Muscle of back (tissue), 11 donors: ENCODE data around the gene KCTD14. TPM values are rescaled to one million over a fixed set of nuclear protein-coding genes. Genes with fewer than 3 reads are reported as not detected.
"Not testable (repeated sequence)": the region's sequence is repeated elsewhere in the genome, so short reads cannot be mapped to it uniquely, and the experiment has no call there.

Experiments used
- DNase-seq, 3 donors: peaks; one replicate each; pipeline versions ENCODE4 v3.0.0 to v3.0.0-alpha.2; 2013
- polyA plus RNA-seq, 10 donors: library from polyadenylated mRNA; unstranded; fragments of 120-200 nt; gene quantifications; one replicate each; pipeline ENCODE4 v1.2.1, GENCODE V29; 2013; ENCODE audit not compliant: insufficient read length in 10 of 10

KCTD14 gene
- polyA plus RNA-seq, 10 donors, result 0.66 to 1.8 (median 1.4) TPM

DNA sequence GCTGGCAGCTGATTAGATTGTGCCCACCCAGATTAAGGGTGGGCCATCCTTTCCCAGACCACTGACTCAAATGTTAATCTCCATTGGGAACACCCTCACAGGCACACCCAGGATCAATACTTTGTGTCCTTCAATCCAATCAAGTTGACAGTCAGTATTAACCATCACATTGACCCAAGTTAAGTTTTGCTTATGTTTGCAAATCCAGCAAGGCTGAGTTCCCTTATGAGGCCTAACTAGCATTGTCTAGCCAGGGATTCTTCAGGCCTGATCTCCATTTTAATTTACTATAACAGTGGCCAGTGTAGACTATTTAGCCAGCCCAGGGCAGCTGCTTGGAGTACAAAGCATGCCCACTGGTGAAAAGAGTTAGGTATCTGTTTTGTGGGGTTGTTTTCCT, 2.3 kb upstream of the KCTD14 start:
- no peak for DNase-seq

DNA sequence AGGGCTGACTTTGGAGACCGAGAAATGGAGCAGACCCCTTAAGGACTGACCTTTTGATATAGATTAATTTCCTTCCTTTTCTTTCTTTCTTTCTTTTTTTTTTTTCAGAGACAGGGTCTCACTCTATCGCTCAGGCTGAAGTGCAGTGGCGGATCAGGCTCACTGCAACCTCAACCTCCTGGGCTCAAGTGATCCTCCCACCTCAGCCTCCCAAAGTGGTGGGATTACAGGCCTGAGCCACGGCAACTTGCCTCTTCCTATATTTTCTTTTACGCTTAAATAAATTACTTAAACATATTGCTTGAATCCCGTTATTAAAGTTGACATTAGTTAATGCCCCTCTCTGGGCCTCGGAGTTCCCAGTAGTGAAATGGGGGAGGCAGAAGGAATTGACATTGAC, 350 bp upstream of the KCTD14 start:
- DNase-seq, result no peak

DNA sequence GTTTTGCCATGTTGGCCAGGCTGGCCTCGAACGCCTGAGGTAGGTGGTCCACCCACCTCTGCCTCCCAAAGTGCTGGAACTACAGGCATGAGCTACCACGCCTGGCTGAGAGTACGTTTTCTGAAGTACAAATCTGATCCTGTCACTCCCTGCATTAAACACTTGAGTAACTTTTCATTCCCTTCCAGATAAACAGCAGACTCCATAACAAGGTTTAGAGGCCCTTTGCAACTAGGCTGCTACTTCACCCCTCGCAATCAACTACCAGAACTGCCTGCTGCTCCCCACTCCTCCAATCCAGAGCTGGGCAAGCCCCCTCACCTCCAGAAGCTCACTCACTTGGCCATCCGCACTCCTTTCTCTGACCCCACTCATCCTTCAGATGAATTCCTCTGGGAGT, 1.5 kb downstream of the KCTD14 start:
- DNase-seq, result no peak

DNA sequence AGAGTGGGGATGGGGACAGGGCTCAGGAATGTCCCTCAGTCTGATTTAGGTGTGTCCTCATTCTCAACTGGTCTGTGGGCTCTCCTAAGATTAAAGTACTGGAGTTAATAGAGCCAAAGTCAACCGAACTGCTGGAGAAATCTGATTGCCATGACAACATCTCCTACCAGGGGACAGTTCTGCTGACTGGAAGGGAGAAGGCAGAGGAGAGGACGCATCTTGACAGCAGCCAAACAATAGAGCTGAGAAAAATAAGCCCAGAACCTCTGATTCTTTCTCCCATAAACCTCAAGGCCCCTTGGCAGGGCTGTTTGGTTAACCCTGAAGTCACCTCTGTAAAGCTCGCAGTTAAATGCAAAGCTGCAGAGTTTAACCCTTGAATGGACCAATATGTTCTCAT, 2.8 kb downstream of the KCTD14 start:
- no peak for DNase-seq

DNA sequence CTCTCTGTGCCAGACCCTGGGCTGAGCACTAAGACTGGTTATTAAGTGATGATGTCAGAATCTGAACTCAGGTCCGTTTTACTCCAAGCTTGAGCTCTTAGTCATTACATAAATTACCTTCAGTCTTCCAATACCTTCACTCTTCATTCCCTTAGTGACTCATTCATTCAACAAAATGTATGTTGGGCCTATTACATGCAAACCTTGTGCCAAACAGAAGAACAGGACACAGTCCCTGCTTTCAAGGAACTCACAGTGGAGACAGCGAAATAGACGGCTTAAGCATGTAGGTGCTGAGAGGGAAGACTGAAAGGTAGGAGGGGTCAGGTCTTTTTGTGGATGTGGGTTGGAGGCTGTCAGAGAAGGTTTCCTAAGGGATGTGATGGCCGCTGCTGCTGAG, 3.3 kb downstream of the KCTD14 start:
- DNase-seq, result no peak

DNA sequence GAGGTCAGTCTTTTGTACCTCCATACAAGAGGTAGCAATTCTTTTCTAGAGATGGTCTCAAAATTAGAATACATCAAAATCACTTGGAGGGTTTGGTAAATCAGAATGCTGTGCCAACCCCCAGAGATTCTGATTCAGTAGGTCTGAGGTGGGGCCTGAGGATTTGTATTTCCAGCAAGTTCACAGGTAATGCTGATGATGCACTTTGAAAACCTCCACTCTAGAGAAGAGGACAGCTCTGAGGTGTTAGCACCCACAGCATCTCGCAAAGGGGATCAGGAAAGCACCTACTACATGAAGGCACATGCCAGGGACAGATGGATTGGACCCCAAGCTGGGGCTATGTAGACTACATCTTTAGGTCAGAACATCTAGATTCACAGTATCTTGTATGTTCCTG, 7.2 kb downstream of the KCTD14 start:
- DNase-seq, result no peak

DNA sequence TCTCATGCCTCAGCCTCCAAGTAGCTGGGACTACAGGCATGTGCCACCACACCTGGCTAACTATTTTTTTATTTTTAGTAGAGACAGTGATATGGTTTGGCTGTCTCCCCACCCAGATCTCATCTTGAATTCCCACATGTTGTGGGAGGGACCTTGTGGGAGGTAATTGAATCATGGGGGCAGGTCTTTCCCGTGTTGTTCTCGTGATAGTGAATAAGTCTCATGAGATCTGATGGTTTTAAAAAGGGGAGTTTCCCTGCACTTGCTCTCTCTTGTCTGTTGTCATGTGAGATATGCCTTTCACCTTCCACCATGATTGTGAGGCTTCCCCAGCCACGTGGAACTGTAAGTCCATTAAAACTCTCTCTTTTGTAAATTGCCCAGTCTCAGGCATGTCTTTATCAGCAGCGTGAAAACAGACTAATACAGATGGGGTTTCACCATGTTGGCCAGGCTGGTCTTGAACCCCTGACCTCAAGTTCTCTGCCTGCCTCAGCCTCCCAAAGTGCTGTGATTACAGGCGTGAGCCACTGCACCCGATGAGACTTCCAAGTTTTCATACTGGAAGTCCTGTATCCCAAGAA, 8.0 kb downstream of the KCTD14 start:
- DNase-seq, result not testable (repeated sequence)

DNA sequence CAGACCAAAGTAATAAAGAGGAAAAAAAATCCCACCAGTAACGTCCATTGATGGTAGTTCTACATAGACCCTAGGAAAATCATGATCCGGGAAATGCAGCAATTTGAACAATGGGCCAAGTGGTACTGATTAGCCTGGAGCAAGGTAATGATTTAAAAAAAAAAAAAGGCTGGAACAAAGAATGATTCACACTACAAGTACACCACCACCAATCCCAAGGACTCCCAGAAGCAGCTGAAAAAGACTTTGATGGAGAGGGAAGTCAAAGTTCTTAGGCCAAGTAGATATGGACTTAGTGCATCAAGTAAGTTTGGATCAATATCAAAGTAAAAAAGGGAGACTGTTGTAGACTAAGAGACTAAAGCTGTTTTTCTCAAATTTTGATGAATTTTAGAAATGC, 11.8 kb downstream of the KCTD14 start:
- no peak for DNase-seq

DNA sequence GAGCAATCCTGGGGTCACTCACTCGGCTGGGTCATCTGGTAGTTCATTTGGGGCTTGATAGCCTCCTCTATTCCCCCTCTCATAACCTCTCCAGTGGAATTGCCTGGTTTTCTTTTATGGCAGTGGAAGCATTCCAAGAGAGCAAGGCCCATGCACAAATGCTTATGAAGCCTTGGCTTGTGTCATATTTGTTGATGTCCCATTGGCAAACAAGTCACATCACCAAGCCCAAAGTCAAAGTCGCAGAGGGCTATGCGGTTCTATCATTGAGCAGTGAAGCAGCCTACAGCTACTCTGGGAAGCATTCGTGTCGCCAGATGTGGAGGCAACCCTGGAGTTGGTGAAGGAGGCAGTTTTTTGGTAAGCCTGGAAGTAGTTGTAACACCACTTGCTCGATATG, 12.3 kb downstream of the KCTD14 start:
- no peak for DNase-seq

DNA sequence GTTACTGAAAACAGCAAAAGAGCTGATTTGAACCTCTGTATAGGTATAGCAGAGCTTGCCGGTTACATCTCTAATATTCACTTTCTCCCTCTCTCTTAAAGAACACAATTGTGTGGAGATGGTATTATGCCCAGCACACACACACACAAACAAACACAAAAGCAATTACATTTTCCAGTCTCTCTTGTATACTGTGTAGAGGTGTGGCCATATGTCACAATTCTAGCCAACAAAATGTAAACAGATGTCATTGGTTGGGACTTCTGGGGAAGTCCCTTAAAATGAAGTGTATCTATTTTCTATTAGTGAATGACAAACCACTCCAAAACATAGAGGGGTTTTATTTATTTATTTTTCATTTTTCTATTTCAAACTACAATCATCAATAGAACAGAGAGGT, 12.8 kb downstream of the KCTD14 start:
- DNase-seq, result no peak

DNA sequence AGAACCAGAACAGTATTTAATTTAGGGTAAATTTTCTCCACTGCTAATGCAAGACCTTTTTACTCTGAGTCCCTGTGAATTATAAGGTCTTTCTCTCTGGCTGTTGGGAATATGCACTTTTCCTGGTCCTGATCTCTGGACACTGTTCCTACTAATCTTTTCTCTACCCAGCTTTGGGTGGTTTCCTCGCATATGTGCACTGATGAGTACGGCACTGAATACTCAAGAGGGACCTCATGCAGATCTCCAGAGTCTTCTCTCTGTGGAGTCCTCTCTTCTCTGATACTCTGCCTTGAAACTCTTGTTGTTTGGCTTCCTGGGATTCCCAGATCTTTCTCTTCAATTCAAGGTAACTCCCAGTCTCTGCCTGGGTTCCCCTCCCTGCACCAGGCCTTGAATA, 14.0 kb downstream of the KCTD14 start:
- DNase-seq, result no peak

DNA sequence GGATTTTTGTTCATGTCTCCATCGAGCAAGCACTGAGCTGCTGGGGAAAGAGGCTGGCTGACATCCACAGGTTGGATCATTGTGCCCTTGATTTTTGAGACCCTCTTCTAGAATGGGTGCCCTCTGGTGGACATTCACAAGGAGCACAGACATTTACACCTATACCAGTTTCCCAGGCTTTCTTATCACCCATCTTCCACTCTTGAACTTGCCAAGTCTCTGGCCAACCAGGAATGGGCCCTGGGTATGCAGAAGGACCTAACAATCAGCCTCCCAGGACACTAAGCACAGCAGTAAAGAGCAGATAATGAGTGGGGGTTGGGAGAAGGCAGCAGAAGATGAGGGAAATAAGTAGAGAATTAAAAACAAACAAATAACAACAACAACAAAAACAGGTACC, 22.9 kb downstream of the KCTD14 start:
- DNase-seq, result peak; percentile 19 to 56 (median 36)

DNA sequence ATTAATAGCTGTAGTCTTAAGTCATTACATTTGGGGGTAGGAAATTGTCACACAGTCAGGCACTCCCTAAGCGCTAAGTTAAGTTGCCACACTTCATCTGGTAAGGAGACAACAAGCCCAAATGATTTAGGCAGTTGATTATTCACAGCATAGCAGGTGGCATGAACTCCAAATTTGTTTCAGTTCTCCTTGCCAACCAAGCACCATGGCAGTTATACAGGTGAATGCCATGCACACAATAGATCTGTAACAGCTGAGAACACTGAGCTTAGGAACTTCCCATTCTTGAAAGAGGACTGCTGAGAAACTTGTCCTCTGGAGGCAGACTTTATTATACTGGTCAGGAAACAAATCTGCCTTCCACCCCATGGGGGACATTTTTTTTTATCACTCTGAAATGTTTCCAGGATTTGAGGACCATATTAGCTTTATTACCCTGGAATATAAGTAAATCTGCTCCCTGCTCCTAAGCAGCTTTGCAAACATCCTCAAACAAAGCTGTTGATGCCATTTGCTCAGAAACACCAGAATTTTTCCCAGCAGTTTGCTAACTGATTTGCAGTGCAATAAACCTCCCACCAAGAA, 23.5 kb downstream of the KCTD14 start:
- no peak for DNase-seq

DNA sequence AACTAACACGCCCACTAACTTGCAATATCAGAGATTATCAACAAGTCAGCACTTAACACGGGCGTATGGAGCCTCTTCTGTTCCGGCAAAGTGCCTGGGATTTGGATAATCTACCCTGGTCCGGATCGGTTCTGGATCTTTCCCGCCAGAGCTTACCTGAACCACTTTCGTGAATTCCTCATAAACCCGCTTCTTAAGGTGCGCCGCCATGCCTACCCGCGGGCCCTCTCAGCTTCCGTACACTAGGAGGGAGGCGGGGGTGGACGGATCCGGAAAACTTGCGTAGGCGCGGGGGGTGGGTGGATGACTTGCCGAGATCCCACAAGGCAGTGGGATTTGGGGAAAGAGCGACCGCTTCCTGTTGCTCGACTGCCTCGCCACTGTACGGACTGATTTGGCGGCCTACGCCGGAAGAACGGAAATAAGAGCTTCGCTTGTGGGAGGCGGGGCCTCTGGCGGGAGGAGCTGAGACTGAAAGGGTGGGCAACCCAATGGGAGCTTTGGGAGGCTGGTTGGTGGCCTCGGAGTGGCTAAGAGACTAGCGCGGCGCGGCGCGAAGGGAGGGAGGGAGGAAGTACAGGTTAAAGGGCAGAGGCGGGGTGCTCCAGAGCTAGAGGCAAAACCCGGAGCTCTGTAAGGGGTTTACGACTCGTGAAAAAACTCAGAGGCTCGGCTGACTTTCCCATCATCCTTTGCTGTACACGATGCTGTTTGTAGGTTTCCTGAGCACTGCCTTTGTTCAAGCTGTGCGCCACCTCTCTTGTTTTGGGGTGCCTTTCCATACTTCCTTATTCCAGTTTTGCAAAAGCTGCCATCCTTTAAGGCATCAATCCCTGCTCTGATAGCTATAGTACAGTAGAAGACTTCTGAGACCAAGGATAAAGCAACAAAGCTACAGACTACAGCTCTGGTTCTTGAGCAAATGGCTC, 28.4 kb downstream of the KCTD14 start, which contains the start of gene INTS4:
TSS of gene INTS4 (minus strand) at position 235 of the 929 bp plus-strand sequence. CDS start at position 210, 25 bp downstream.
- DNase-seq, result peak; percentile 99 to 100 (median 100)

DNA sequence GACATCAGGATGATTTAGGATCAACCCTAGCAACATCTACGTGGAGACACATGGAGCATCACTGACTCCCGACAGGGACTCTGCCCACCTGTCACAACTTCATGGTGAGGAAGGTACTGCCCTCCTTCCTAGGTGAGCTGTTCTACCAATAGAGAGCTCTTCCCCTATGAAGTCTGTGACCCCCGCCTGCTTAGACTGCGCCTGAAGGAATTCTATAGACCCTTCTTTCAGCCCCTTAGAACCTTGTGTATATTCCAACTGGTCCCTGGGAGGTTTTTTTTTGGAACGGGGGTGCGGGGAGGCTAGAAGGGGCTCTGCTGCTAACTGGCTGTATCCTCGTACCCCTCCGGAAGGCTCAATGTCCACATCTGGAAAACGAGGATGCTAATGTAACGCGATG, 29.2 kb downstream of the KCTD14 start:
- DNase-seq, result no peak

DNA sequence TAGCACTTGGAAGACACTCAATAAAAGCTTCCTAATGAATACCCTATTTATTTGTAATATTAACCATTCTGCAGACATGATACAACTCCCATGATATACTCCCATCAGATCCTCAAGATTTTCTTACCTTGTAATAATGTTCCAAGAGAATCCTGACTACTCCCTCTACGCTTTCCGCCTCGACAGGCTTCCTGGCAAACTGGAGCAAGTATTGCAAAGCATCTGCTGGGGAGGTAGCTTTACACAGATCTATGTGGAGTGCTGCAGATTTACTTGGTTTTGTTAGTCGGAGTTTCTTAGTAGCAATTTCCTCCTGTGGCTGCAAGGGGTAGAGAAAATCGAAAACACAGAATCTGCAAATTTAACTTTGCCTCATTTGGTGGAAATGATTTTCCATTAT, 32.1 kb downstream of the KCTD14 start:
- DNase-seq, result no peak

DNA sequence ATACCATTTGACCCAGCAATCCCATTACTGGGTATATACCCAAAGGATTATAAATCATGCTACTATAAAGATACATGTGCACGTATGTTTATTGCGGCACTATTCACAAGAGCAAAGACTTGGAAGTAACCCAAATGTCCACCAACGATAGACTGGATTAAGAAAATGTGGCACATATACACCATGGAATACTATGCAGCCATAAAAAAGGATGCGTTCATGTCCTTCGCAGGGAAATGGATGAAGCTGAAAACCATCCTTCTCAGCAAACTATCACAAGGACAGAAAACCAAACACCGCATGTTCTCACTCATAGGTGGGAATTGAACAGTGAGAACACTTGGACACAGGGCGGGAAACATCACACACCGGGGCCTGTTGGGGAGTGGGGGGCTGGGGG, 36.6 kb downstream of the KCTD14 start:
- not testable (repeated sequence) for DNase-seq

DNA sequence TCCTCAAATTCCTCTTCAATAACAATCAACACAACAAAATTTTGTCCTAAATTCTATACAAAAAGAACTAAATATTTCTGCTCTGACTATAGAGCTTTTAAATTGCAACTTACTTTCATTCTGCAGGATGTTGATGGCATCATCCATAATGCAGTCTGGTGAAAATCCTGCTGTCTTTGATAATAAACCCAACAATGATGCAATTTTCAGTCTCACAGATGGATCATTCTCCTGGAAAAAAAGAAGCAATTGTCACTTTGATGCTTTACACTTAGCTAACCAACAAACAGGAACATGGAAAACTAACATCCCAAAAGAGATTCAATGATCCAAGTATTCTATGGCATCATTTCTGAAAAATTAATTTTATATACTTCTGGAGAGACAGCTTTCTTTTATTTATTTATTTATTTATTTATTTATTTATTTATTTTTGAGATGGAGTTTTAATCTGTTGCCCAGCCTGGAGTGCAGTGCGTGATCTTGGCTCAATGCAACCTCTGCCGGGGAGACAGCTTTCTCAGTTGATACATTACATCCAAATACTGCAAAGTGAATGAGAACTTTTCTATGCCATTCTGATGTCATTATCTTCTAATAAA, 41.6 kb downstream of the KCTD14 start:
- no peak for DNase-seq

DNA sequence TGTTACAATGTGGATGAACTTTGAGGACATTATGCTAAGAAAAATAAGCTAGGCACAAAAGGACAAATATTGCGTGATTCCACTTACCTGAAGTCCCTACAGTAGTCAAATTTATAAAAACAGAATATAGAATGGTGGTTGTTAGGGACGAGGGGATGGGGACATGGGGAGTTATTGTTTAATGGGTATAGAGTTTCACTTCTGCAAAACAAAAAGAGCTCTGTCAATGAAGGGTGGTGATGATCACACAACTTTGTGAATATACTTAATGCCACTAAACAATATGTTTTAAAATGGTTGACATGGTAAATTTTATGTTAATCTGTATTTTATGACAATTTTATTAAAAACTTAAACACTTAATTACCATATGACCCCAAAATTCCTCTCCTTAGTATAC, 54.7 kb downstream of the KCTD14 start:
- no peak for DNase-seq

DNA sequence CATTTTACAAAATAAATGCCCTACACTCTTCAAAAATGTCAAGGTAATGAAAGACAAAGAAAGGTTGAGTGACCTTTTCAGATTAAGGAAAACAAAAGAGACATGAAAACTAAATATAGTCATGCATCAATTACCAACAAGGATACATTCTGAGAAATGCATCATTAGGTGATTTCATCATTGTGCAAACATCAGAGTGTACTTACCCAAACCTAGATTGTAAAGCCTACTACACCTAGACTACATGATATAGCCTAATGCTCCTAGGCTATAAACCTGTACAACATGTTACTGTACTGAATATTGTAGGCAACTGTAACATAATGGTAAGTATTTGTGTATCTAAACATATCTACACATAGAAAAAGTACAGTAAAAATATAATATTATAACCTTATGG, 55.3 kb downstream of the KCTD14 start:
- no peak for DNase-seq

DNA sequence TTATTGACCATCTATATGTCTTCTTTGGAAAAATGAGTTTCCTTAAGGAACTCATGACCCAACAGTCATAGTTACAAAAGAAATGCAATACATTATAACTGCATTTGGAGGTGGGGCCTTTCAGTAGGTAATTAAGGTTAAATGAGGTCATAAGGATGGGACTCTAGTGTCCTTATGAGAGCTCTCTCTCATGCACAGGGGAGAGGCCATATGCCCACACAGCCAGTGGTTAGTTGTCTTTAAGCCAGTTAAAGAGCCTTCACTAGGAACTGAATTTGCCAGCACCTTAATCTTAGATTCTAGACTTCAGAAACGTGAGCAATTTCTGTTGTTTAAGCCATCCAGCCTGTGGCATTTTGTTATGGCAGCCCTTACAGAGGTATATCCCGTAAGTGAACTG, 56.0 kb downstream of the KCTD14 start:
- no peak for DNase-seq

DNA sequence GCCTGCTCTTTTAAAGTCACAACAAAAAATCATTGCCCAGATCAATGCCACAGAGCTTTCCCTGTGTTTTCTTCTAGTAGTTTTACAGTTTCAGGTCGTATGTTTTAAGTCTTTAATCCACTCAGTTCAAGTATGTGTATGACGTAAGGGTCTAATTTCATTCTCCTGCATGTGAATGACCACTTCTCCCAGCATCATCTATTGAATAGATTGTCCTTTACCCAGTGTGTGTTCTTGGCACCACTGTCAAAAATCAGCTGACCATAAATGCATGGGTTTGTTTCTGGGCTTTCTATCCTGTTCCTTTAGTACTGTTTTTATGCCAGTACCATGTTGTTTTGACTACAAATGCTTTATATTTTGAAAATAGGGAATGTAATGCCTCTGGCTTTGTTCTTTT, 56.7 kb downstream of the KCTD14 start:
- no peak for DNase-seq
